Esophagus mucosa (tissue), 1 donor: ENCODE measurements around the gene SPACDR. TPM values are rescaled to one million over a fixed set of nuclear protein-coding genes. Genes with fewer than 3 reads are reported as not detected.

Experiments
- ATAC-seq: fragments of 200-7000 bp; cut with Tn5 transposase; one replicate; pipeline ENCODE4 v1.9.1; 2020
- total RNA-seq: library from RNA; stranded (reverse); gene quantifications from one replicate; pipeline ENCODE4 v1.2.4, GENCODE V29; 2023
- donor health status: DM: yes; HTN: yes; CAD: no.

The SPACDR gene
- total RNA-seq, 1 donor from 2014 or later: 0.24 TPM

DNA sequence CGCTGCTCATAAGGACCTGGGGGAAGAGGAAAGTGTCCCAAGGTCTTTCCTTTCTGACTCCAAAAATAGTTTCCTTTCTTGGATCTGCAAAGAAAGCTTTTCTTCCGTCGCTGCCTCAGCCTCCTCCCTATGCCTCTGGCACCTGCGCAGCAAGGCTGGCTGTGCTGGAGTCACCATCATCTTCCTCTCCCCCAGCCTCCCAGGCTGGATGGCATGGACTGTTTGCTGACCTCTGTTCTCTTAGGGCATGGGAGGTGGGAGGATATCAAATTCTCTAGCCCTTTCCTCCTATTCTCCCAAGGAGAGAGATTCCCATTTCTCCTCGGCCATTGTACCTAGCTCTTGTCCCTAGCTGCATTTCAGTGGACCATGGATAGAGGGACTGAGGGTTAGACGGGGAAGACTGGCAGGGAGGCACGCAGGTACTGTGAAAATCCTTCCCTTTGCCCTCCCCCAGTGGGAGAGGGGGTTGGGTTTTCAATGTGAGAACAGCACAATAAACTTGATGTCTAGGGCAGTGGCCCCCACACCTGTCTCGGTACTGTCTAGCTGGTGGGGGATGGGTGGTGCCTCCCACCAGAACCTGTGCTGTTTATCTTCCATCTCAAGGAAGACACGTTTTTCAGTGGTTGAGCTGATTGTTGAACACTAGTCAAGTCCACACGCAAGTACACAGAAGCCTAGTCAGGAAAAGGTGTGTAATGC is 30.3 kb downstream of the SPACDR start:
- no peak for ATAC-seq

DNA sequence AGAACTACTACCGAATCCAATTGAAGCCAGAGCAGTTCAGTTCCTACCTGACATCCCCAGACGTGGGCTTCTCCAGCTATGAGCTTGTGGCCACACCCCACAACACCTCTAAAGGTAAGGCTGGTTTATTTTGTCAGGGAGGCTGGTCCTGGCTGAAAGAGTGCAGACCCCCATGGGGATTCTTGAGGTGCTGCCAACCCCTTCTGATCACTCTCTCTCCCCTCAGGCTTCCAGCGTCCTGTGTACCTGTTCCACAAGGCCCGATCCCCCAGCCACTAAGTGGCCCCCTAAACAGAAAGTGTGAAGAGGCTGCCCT is 30.8 kb downstream of the SPACDR start:
- no peak for ATAC-seq

DNA sequence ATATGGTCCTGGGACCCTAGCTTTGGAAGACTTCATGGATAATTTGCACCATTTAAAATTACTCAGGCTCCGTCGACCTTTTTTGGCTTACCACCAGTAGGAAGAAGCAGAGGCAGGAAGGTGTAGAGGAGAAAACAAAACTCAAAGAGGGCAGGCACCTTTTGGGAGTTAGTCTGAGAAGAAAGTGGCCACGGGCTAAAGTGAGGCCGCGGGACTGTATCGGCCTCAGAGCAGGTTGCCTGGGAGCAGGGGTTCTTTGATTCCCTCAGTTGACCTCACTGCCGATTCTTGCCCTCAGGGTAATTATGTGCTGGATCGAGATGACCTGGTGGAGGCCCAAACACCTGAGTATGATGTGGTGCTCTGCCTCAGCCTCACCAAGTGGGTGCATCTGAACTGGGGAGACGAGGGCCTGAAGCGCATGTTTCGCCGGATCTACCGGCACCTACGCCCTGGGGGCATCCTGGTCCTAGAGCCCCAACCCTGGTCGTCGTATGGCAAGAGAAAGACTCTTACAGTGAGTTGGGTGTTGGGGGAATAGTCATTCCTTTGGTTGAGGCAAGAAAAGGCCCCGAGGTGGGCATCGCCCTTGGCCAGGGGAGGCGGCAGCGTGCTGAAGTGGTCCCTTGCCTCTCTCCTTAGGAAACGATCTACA is 31.3 kb downstream of the SPACDR start:
- no peak for ATAC-seq

DNA sequence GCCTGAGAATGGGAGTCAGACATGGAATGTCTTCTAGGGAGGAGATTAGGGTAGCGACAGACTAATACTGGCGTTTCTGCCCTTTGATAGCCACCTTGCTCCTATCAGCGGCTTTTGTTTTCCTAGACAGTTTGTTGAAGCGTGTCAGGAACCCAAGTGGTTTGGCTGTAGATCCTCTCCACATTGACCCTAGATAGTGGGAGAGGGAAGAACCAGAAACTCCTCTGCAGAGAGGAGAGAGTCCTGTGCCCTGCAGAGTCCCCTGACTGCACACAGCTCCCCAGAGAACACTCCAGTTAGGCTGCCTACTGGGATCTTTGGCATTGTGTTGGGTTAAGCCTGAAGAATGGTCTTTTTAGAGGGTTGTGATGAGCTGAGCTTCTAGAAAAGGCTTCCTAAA is 32.0 kb downstream of the SPACDR start:
- ATAC-seq: no peak

DNA sequence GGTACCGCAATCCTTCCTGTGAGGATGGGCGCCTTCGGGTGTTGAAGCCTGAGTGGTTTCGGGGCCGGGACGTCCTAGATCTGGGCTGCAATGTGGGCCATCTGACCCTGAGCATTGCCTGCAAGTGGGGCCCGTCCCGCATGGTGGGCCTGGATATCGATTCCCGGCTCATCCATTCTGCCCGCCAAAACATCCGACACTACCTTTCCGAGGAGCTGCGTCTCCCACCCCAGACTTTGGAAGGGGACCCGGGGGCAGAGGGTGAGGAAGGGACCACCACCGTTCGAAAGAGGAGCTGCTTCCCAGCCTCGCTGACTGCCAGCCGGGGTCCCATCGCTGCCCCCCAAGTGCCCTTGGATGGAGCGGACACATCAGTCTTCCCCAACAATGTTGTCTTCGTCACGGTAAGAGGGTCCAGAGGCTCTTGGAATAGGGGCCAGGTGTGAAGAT is 32.7 kb downstream of the SPACDR start:
- ATAC-seq: no peak

DNA sequence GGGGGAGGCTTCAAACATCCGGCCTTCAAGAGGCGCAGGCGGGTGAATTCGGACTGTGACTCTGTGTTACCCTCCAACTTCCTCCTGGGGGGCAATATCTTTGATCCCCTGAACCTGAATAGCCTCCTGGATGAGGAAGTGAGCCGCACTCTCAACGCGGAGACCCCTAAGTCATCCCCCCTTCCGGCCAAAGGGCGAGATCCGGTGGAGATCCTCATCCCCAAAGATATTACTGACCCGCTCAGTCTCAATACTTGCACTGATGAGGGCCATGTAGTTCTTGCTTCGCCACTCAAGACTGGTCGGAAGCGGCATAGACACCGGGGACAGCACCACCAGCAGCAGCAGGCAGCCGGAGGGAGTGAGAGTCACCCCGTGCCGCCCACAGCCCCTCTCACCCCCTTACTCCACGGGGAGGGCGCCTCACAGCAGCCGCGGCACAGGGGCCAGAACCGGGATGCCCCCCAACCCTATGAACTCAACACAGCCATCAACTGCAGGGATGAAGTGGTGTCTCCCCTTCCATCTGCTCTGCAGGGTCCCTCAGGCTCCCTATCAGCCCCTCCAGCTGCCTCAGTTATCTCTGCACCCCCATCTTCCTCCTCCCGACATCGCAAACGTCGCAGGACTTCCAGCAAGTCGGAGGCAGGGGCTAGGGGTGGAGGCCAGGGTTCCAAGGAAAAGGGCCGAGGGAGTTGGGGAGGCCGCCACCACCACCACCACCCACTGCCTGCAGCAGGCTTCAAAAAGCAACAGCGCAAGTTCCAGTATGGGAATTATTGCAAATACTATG is 33.4 kb downstream of the SPACDR start:
- ATAC-seq: no peak

DNA sequence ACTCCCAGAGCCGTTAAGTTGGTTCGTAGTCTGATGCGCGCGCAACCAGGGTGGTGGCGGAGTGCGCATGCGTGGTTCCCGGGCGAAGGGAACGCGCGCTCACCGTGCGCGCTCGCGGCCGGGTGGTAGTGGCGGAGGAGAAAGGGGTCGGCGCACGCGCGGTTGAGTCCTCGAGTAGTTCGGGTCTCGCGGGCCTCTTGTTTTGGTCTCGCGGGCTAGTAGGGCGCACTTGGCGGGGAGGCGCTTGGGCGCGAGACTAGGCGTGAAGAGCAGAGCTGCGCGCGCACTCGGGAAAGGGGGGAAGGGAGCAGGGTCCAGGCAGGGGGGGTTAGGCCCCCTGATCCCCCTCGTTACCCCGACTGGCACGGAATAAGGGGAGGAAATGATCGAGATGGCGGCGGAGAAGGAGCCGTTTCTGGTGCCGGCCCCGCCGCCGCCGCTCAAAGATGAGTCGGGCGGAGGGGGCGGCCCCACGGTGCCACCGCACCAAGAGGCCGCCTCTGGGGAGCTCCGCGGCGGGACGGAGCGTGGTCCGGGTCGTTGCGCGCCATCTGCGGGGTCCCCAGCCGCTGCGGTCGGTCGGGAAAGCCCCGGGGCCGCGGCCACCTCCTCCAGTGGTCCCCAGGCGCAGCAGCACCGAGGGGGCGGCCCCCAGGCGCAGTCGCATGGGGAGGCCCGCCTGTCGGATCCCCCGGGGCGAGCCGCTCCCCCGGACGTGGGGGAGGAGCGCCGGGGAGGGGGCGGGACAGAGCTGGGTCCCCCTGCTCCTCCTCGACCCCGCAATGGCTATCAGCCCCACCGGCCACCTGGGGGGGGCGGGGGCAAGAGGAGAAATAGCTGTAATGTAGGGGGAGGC is 34.2 kb downstream of the SPACDR start, which contains the start of gene MEPCE:
Gene MEPCE (plus strand): TSS at position 195 of the 856 bp plus-strand sequence. CDS start 188 bp downstream, at position 383.
- peak; percentile 67 for ATAC-seq

DNA sequence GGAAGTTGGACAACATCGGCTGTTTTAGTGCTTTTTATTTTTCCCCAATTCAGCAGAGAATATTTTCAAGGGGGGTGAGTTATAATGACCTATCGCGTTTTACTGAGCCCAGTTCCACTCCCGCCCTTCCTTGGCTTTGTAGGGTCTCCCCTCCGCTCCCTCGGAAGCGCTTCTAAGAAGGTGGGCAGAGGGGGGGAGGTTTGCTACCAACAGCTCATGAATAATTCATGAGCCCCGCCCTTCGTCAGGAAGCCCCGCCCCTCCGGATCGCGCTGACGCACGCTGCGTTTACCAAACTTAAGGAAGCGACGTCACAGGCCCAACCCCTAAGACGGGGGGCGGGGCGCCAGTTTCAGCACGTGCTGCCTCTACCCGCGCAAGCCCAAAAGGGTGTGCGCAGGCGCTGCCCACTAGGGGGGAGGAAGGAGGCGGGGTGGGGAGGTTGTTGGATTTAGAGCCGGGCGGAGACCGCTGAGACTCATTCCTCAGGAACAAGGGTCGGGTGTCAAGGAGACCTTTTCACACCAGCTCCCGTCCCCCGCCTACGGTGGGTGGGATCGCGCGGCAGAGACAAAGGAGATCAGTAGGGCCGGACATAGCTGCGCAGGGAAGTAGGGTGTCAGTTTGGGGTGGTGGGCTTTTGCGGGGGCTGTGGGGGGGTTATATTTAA is 35.0 kb downstream of the SPACDR start:
- ATAC-seq: peak; percentile 87

DNA sequence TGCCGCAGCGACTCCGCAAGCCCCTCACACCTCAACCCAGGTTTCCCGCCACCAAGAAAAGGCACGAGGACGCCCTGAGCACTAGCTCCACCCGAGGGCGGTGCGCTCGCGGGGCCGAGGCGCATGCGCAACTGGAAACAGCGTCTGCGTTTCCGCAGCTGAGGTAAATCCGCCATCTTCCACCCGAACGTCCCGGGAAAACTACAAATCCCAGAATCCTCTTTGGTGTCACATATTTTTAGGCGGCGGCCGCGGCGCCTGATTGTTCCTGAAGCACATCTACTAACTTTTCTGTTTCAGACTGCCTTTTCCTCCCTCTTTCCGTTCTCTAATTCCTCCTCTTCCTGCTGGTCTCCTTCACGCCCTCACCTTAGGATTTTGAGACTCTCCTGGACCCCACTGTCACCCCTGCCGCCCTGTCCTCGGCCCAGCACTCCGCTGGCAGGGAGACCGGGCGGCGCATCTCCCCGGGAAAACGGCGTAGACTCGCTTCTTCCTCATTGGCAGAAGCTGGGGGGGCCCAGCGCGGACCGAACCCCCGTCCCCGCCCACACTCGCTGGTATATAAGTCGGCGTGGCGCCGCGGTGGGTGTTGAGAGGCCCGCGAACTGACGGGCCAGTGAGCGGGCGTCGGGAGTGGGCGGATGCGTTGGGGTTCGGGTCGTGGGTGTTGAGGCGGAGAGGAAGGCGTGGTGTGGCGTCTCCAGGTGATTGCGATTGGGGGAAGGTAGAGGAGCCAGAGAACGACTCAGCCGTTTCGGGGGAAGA is 35.7 kb downstream of the SPACDR start, which contains the start of gene ZCWPW1:
Gene ZCWPW1 (minus strand): TSS at position 505 of the 768 bp plus-strand sequence. CDS start 8,054 bp downstream, outside the sequence.
- peak; percentile 78 for ATAC-seq

DNA sequence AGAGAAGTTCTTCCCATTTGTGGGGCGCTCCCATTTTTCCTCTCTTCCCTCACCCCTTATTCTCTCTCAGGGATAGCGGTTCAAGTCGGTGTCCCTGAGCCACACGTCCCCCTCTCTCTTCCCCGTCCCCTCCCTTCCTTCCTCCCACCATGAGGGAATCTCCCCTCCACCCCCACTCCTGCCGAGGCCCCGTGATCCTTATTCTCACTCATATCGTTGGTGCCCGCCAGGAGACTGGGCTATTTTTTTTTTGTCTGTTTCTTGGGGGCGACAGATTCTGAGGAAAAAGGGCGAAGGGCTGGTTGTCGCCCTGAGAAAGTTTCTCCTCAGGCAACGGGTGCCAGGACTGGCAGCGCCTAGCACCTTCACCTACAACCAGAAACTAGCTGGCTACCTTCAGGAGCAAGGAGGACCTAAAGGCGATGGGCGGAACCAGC is 36.3 kb downstream of the SPACDR start:
- ATAC-seq: no peak

DNA sequence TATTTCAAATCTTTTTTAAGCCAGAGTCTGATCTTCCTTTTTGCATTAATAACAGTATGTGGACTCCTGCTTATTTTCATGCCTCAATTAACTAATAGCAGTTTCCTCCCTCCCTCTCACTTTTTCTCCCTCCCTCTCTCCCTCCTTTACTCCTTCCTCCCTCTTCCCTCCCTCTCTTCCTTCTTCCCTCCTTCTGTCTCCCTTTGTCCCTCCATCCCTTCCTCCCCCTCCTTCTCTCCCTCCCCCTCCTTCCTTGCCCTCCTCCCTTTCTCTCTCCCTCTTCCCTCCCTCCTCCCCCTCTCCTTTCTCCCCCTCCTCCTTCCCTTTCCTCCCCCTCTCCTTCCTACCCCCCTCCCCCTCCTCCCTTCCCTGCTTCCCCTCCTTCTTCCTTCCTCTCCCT is 37.5 kb downstream of the SPACDR start:
- no peak for ATAC-seq

DNA sequence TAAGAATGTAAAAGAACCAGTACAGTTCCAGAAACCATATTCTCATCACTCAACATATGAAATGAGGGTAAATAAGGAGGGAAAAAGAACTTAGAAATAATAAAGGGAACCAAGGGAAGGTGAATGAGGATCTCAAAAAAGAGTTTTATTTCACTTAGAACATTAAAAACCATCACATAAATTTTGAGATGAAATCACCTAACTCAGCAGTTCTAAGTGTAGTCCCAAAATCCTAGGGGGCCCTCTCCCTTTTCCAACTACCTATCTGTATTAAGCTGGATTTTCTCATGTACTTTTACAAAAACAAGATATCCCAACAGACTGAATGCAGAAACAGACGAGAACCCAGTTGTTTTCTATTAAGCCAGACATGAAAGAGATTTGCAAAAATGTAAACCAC is 38.7 kb downstream of the SPACDR start:
- no peak for ATAC-seq

DNA sequence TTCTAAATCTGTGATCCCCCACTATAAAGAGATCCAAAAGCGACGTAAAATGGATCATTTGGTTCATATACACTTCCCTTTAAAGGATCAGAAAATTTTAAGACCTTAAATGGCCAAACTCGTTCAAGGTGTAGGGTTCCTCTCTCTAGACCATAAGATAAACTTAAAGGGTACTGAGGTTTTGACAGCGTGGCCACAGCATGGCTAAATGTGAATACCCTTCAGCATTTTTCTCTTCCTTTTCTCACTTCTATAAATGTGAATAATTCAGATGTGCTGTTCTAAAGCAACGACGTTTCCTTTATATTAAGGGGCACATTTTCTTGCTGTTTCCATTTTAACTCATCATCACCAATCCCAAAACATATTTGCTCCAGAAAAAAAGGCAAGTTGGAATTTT is 40.7 kb downstream of the SPACDR start:
- ATAC-seq: no peak

DNA sequence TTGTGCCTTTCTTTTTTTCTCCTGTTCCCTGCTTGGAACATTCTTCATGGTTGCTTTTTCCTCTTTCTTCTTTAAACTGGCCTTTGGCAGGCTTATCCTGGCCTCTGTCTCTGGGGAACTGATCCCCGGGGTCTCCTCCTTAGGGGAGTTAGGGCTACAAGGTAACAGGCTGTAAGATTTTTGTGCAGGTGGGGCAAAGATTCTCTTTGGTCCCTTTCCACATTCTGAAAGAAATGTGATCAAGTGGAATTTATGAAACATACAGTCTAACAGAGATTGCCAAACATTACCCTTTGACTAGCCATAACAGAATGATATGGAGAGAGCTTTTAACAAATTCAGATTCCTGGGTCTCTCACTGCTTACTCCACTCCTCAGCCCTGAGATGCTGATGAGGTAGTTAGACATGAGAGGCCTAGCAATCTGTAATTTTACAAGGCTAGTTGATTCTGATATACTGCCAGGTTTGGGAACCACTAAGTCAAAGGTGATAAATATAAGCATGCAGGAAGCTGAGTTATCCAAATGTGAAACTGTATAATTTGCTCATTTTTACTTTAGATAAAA is 44.3 kb downstream of the SPACDR start:
- ATAC-seq: no peak

DNA sequence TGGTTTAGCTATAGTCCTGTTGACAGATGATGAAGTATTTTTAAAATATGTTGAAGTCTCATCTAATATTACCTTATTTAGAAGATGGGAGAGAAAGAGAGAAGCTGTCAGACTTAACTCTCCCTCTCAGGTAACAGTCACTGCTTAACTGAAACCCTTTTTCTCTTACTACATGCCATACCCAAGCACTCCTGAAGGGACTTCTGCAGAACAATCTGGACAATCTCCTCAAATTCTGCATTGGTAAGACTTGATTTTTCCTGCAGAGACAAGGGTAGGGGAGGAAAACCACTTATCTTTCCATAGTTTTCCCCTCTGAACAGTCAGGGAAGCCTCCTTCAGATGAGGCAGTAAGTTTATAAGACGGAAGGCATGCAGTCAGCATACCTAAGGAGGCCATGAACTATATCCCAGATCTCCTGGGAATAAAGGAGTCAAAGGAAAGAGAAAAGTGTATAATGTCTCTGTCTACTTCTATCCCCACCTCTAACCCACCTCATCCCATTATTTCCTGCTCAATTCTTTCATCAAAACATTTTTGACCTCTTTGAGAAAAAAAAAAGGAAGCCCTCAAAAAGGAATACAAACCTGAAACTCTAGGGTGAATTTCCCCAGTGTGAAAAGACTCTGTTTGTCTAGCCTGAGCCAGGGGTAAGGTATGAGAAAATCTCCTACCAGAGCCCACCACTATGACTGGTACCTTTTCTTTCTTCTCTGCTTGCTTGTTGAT is 45.0 kb downstream of the SPACDR start:
- no peak for ATAC-seq

DNA sequence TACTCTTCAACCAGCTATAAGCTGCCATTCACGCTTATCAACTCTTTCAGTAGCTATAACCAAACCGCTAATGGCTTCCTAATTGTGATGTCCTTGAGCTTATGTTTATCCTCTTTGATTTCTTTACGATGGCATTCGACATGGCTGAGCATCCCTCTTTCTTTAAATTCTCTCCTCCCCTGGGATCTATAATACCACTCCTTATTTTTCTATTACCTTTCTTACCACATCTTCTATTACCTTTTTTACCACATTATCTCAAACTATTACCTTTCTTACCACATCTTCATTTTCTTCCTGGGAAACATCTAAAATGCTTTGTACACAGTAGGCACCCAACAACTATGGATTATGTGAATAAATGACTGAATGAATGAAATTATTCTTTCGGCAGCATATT is 48.6 kb downstream of the SPACDR start:
- ATAC-seq: no peak

DNA sequence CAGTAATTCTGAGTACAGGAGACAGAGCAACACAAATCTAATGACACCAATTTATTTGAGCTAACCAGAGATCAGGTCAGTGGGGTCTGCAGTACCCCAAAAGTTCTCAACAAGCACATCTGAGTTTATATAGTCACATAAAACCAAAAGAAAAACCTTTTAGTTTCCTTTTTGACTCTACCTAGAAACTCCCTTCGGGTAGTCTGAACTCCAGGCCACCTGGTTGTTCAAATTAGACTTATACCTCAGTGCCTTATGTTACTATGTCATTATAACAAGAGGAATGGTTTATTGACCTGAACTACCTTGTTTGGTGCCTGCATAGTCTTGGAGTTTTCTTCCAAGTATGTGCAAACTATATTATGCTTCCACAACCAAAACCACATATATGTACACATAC is 50.2 kb downstream of the SPACDR start:
- no peak for ATAC-seq

DNA sequence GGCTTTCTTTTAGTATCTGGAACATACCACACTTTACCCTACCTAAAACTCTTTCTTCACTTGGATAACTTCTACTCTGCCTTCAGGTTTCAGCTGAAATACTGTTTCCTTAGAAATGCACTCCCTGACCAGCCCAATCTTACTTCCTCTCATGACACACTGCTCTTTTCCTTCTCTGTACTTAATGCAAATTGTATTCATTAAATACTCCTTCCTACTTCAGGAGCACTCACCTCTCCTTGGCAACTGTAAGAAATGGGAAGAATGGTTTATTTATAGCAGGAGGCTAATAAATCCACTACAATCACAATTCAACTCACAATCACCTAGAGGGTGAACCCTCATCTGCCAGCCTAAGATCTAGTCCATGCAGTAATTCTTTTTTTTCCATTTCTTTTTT is 50.7 kb downstream of the SPACDR start:
- peak; percentile 38 for ATAC-seq

DNA sequence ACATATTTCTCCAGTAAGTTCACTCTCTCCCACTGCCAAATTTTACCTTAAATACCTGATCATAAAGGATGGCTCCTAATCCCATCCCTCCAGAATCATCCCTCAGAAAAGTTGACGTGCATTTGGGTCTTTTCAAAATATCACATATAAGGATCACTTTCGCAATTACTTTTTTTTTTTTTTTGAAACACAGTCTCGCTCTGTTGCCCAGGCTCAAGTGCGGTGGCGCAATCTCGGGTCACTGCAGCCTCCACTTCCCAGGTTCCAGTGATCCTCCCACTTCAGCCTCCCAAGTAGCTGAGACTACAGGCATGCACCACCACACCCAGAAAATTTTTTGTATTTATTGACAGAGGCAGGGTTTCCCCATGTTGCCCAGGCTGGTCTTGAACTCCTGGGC is 53.0 kb downstream of the SPACDR start:
- ATAC-seq: no peak
